GM19397 (cell line): ENCODE results near the gene PHACTR1.

Experiments used
- ATAC-seq: cut with Tn5 transposase; IDR thresholded peaks from one replicate; pipeline ENCODE4 v1.9.1; 2021; ENCODE audit warnings: mild to moderate bottlenecking, moderate library complexity; ENCODE audit not compliant: unreplicated experiment

Gene PHACTR1

GRCh38 chr6:12892151-12892550 is 175.6 kb downstream of the PHACTR1 start:
- no peak for ATAC-seq

GRCh38 chr6:12893036-12893435 is 176.5 kb downstream of the PHACTR1 start:
- ATAC-seq: no peak

- ATAC-seq: no peak
Observed at GRCh38 chr6:12895721-12896120, 179.2 kb downstream of the PHACTR1 start.

DNA sequence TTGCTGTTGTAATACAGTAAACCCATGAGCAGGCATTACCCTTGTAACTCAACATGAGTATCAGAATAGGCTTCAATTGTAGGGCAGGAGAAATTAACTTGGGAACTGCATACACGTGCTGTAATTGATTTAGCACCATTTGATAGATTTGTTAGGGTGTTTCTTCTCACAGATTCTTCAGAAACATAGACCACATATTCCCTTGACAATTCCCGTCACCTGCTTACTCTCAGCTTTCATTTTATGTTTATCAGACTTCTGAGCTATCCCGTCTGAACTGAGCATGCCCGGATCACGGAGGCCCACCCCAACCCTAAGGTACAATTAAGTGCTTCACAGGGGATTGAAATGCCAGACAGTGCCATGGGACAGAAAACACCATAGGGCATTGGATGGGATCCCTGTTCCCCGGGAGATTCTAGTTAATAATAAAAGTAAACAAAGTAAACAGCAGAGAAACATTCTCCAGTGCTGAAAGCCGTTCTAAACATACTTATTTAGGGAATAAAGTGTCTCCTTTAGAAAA is 179.7 kb downstream of the PHACTR1 start:
- no peak for ATAC-seq

DNA sequence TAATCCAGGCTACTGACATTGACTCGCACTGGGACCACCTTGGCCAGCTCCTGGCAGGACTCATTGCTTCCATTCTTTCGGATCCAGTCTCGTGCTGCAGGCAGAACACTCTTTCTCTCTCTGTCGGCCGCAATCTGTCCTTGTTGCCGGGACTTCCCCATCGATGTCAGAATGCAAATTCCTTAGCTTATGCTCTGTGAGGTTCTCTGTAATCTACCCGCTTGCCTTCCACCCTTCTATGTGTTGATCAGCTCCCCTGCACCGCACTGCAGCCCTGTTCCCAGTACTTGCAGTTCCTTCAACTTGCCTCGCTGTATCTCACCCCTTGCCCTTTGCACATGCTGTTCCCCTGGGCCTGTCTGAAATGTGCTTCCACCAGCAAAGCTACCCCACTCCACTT is 182.0 kb downstream of the PHACTR1 start:
- ATAC-seq: no peak

GRCh38 chr6:12899046-12899833 is 182.7 kb downstream of the PHACTR1 start:
- ATAC-seq: no peak

- no peak for ATAC-seq
Observed at GRCh38 chr6:12903246-12903645, 186.7 kb downstream of the PHACTR1 start.

GRCh38 chr6:12909833-12910232 is 193.3 kb downstream of the PHACTR1 start:
- ATAC-seq: no peak

- no peak for ATAC-seq
Observed at GRCh38 chr6:12911427-12911826, 194.9 kb downstream of the PHACTR1 start.

DNA sequence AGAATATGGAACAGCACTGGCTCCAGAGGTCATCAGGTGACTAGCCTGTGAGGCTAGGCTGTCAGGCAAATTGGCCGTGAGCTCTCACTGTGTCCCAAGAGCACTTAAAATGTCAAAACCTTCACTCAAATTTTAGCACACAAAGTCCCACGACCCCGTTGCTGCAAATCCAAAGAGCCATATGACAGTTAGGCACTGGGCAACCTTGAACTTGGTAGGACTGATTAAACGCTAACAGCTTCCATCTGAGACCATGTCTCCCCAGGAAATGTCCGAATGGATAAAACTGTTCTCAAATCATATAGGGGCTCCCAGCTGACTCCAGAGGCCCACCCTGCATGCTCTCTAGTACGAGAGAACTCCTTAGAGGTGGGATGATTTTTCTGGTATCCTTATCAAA is 196.6 kb downstream of the PHACTR1 start:
- no peak for ATAC-seq

- ATAC-seq: no peak
Observed at GRCh38 chr6:12916006-12916405, 199.4 kb downstream of the PHACTR1 start.

DNA sequence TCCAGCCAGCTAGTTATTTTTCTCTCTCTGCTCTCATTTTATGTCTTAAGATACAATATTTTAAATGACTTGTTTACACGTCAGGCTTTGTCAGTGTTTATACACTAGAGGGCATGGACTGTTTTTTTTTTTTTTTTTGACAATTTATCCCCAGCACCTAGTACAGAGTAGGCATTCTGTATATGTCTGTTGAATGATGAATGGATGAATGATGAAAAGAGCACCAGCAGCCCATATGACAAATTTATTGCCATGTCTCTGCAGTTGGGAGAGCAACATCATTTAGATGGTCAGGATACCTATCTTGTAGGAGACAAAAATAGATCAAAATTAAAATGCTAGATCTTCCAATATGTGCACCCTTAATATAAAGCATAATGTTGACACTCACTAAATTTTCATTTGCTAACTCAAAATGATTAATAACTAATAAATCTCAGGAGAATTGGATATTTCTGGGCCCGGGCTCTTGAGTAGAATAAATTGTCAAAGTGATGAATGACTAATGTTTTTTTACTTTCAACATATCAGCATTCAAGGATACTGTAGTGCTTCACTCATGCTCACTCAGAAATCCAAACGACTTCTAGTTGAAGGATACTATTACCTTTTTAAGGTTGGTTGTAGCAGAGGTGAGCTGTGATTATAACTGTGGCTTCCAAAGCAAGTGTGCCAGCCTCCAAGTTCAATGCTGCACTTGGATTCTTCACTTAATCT is 200.0 kb downstream of the PHACTR1 start:
- ATAC-seq: no peak

DNA sequence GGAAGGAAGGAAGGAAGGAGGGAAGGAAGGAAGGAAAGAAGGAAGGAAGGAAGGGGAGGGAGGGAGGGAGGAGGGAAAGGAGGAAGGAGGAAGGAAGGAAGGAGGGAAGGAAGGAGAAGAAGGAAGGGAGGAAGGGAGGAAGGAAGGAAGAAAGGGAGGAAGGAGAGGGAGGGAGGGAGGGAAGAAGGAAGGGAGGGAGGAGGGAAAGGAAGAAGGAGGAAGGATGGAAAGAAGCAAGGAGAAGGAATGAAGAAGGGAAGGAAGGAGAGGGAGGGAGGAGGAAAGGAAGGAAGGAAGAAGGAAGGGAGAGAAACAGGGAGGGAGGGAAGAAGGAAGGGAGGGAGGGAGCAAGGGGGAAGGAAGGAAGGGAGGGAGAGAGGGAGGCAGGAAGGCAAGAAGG is 204.9 kb downstream of the PHACTR1 start:
- no peak for ATAC-seq

DNA sequence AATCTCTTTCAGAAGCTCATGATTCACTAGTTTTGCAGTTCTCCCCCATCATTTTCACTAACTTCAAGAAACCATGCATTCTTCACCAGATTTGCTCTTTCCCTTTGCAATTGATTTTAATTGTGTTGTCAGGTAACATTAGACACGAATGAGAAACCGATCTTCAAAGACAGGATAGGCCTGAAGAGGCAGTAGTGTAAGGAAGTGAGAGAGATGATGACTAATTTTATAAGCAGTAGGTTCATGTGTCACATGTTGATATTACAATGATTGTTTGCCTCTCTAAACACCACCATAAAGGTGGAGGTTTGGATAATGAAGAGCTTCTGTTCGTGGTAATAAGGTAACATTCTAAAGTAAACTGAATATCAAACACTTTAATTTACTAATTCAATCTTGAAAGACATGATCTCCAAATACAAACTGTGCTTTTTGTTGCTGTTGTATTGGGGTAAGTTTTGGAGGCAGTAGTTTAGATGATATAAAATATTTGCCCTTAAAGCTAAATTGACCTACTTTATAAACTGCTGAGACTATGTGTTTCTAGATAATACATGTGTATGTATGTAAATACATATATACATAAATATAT is 207.2 kb downstream of the PHACTR1 start:
- no peak for ATAC-seq

- no peak for ATAC-seq
Observed at GRCh38 chr6:12924911-12925310, 208.3 kb downstream of the PHACTR1 start.

DNA sequence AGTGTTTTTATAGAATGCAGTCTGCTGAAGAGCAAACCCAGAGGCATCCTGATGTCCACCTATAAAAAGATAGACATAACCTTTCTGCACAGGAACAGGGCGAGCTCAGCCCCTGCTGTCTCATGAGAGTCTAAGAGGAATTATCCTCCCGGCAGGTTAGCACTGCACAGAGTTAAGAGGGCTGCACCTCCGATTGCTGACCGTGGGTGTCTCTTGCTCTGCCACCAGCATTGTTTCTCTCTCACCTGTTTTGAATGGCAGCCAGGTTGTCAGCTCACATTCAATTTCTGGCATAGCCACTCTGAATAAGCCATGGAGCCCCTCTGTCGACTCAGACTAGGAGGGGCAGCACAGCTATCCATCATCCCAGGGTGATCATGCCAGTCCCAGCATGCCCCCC is 211.2 kb downstream of the PHACTR1 start:
- no peak for ATAC-seq

DNA sequence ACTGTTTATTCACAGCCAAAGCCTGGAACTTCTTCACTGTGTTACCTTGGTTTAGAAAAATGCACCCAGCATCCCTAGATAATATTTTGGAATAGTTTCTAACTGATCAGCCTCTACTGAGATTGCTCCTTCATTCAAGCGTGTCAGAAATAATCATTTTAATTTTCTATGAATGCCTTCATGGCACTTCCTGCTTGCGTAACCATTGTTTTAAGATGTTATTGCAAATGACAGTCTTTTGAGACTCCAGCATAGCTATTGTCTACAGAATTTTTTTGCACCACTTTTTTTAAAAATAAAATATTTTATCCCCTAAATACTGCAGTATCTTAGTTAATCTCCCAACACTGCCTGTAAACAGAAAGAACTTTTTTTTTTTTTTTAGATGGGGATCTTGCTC is 213.1 kb downstream of the PHACTR1 start:
- no peak for ATAC-seq

GRCh38 chr6:12931639-12932038 is 215.1 kb downstream of the PHACTR1 start:
- ATAC-seq: no peak

- ATAC-seq: no peak
Observed at GRCh38 chr6:12935637-12936036, 219.1 kb downstream of the PHACTR1 start.

DNA sequence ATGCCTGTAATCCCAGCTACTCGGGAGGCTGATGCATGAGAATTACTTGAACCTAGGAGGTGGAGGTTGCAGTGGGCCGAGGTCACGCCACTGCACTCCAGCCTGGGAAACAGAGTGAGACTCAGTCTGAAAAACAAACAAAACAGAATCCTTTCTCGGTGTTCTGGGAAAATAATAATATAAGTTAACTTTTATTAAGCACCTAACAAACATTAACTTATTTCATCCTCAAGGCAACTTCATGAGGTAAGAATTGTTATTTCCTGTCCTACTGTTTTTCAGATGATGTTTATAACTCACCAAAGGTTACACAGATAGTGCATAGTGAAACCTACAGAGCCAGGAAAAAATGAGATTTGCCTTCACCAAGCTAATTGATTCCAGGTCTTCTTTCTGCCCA is 221.4 kb downstream of the PHACTR1 start:
- no peak for ATAC-seq

DNA sequence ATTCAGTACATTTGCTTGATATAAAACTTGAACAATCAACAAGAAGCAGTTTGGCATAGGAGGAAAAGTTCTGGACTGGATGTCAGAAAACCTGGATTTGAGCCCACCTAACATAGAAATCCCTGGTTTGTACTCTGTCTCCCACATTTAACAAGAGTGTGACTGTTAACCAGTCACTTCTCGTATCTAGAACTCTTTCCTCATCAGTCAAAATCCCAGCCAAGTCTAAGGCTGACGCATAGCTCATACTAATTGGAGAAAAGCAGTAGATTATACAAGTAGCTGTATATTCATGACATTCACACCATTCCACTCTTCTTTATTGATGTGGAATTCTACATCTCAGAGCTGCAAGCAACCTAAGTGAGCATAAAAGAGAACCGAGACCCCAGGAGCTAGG is 222.7 kb downstream of the PHACTR1 start:
- no peak for ATAC-seq

- no peak for ATAC-seq
Observed at GRCh38 chr6:12941422-12941821, 224.9 kb downstream of the PHACTR1 start.
